ENCODE results near the gene IFT25.
"Not testable (repeated sequence)": the region's sequence is repeated elsewhere in the genome, so short reads cannot be mapped to it uniquely, and the experiment has no call there.

Gene IFT25

GRCh38 chr1:53945433-53946251, at the start of gene IFT25:
Gene IFT25 (minus strand): TSS chr1:53945699. CDS start chr1:53940082, 5,617 bp downstream.
- DNase-seq, result peak; percentile 99

DNA sequence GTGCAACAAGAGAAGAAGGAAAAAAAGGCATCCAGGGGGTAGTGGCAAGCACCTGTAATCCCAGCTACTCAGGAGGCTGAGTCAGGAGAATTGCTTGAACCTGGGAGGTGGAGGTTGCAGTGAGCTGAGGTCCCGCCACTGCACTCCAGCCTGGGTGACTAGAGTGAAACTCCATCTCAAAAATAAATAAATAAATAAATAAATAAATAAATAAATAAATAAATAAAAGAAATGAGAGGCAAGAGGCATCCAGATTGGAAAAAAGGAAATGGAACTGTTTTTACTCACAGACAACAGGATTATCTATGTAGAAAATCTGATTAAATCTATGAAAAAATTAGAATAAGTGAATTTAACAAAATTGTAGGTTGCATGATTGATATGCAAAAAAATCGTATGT, 49.0 kb upstream of the IFT25 start:
- not testable (repeated sequence) for DNase-seq

DNA sequence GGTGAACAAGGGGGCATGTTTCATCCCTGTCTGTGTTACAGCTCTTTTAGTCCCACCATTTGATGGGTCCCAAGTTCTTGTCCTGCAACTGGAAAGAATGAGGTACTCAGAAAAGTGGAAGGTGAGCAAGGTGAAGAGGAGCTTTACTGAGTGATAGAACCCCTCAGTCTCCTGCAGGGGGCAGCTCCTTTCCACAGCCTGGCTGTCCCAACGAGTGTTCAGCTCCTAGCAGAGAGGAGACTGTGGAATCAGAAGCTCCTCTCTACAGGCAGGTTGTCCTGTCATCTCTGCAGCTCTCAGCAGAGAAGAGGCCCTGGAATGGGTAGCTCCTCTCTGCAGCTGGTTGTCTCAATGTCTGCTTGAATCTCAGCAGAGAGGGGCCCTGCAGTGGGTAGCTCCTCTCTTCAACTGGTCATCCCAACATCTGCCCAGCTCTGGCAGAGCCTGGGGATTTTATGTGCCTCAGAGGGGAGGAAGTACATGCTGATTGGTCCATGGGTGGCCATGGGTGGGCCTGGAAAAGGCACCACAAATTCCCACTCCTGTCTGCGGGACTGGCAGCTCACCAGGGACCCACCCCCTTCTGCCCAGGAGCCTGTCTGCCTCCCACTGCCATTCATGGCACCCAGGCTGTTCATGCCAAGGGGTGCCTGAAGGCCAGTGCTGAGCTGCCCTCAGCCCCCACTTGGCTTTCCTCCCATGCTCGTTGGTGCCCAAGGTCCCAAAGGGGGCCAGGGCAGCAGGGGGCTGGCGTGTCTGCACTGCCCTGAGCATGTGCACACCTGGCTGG, 46.8 kb upstream of the IFT25 start:
- DNase-seq, result no peak

GRCh38 chr1:53987880-53988279, 42.4 kb upstream of the IFT25 start:
- DNase-seq, result no peak

- DNase-seq, result no peak
Observed at GRCh38 chr1:53986458-53986857, 41.0 kb upstream of the IFT25 start.

DNA sequence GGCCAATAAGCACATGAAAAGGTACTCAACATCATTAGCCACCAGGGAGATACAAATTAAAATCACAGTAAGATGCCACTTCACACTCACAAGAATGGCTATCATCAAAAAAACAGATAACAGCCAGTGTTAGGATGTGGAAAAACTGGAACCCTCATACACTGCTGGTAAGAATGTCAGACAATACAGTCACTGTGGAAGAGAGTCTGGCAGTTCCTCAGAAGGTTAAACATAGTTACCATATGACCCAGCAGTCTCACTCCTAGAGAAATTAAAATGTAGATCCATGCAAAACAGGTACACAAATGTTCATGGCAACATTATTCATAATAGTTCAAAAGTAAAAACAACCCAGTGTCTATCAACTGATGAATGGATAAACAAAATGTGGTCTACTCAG, 39.2 kb upstream of the IFT25 start:
- DNase-seq, result no peak

GRCh38 chr1:53982763-53983104, 37.2 kb upstream of the IFT25 start:
- no peak for DNase-seq

GRCh38 chr1:53982034-53982762, 36.7 kb upstream of the IFT25 start:
- no peak for DNase-seq

DNA sequence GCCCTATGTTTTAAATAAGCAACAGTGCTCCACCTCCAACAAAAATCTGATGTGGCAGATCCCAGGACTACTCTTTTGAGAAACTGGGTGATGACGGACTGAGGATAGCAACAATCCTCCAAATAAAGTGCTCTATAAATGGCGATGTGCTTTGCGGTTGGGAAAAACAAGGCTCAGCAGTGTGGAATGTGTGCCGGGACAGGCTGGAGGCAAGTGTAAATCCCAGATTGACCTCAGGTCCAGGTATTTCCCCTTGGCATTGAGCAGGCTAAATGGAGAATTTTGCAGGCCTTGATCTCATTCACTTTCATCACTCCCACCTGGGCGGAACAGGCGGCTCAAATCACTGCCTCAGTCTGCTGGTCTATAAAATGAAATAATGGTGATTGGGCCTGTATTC, 35.7 kb upstream of the IFT25 start:
- no peak for DNase-seq

- DNase-seq, result no peak
Observed at GRCh38 chr1:53979712-53980450, 34.4 kb upstream of the IFT25 start.

DNA sequence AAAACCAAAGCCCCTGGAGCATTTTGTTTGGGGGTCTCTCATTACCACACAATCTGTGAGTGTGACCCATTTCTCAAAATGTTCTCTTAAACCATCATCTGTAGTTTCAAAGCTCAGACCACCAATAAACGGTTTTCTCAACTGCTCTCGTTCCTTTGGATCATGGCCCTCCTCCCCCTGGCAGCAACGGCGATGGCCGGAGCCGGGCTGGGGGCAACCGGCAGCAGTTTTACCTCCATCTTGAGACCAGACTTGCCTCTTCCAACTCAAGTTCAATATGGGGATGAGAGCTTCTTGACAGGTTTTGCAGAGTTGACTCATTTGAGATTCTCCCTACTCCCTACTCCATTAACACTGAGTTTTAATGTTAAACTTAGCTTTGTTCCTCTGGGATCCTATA, 30.4 kb upstream of the IFT25 start:
- no peak for DNase-seq

DNA sequence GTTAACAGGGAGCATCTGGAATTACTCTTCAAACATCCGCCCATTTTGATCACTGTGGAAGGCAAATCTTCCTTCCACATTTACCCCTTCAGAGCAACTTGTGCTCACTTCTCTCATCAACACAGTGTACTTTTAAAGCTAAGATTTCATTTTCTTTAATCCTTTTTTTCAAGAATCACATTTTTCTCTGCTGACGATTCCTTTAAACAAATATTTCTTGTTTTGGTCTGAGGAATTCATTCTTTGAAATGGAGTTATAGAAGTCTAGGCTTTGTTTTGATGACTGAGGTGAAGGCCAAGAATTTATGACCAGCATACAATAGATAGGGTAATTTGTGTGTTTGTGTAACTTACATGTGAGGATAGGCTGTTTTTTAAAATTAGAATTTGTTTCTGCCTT, 26.2 kb upstream of the IFT25 start:
- DNase-seq, result no peak

DNA sequence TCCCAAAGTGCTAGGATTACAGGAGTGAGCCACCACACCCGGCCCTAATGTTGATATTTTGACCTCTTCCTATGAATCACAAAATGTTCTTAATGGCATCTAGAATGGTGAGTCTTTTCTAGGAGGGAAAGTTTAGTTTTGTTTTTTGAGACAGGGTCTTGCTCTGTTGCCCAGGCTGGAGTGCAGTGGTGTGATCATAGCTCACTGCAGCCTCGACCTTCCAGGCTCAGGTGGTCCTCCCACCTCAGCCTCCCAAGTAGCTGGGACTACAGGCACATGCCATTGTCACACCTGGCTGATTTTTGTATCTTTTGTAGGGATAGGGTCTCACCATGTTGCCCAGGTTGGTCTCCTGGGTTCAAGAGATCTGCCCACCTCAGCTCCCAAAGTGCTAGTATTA, 23.8 kb upstream of the IFT25 start:
- DNase-seq, result not testable (repeated sequence)

- DNase-seq, result no peak
Observed at GRCh38 chr1:53968125-53968513, 22.6 kb upstream of the IFT25 start.

GRCh38 chr1:53967409-53968124, 22.1 kb upstream of the IFT25 start:
- no peak for DNase-seq

GRCh38 chr1:53966794-53967193, 21.3 kb upstream of the IFT25 start:
- DNase-seq, result no peak

- no peak for DNase-seq
Observed at GRCh38 chr1:53964109-53964508, 18.6 kb upstream of the IFT25 start.

GRCh38 chr1:53963460-53963859, 18.0 kb upstream of the IFT25 start:
- DNase-seq, result no peak

GRCh38 chr1:53962395-53962794, 16.9 kb upstream of the IFT25 start:
- DNase-seq, result no peak

DNA sequence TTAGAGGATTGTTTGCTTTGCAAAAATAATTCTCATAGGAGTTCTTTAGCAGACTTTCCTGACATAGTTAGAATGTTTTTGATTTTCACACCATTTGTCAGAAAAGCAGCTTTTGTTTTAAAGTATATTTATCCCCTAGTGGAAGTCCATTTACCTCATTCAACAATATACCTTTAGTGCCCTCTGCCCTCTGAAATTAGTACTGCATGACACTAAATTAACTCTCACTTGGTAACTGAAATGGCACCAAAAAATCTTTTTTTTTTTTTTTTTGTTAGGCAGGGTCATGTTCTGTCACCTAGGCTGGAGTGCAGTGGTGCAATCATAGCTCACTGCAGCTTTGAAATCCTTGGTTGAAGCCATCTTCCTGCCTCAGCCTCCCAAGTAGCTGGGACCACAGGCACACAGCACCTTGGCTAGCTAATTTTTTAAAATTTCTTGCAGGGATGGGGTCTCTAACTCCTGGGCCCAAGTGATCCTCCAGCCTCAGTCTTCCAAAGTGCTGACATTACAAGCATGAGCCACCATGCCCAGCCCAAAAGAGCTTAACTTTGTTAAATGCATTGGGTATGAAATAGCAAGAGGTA, 14.3 kb upstream of the IFT25 start:
- DNase-seq, result no peak

GRCh38 chr1:53957194-53957818, 11.8 kb upstream of the IFT25 start:
- no peak for DNase-seq

Measured in activated gamma-delta T cell treated with Interleukin-2 at 50 U/mL for 16 hours (primary cell).